ENCODE data around the gene DDHD1. TPM values are rescaled to one million over a fixed set of nuclear protein-coding genes. Genes with fewer than 3 reads are reported as not detected.

Gene DDHD1
- total RNA-seq, 2 donors from 2014 or later = 9.2 to 9.8 TPM

- ATAC-seq (no peak), DNase-seq (no peak)
- intact Hi-C loops (cut with DNase I) = no loop called here
These were observed 136.6 kb downstream of the DDHD1 start for GRCh38 chr14:53016491-53016890.

- ATAC-seq (peak; percentile 93 to 97), DNase-seq (peak; percentile 83)
- intact Hi-C loops (cut with DNase I) = no loop called here
These were observed 142.1 kb downstream of the DDHD1 start for GRCh38 chr14:53011053-53011462.

- peak; percentile 5 to 7 for ATAC-seq
- intact Hi-C loops (cut with DNase I) = no loop called here
- DNase-seq = no peak
These were observed 142.7 kb downstream of the DDHD1 start for GRCh38 chr14:53010193-53011040.

- DNase-seq (no peak), ATAC-seq (no peak)
- intact Hi-C loops (cut with DNase I) = no loop called here
These were observed 146.1 kb downstream of the DDHD1 start for GRCh38 chr14:53006931-53007562.

GRCh38 chr14:53004976-53005375, 148.1 kb downstream of the DDHD1 start:
- intact Hi-C loops (cut with DNase I) = no loop called here
- DNase-seq = no peak
- peak in 1 of 2 donors; percentile 36 for ATAC-seq

GRCh38 chr14:53003776-53004175, 149.3 kb downstream of the DDHD1 start:
- intact Hi-C loops (cut with DNase I) = no loop called here
- DNase-seq (no peak), ATAC-seq (no peak)

GRCh38 chr14:53002576-53002975, 150.5 kb downstream of the DDHD1 start:
- DNase-seq = no peak
- ATAC-seq = no peak
- intact Hi-C loops (cut with DNase I) = no loop called here

GRCh38 chr14:53001787-53002378, 151.2 kb downstream of the DDHD1 start:
- ATAC-seq (peak in 1 of 2 donors; percentile 37), DNase-seq (no peak)
- intact Hi-C loops (cut with DNase I) = no loop called here

GRCh38 chr14:52998376-52999015, 154.6 kb downstream of the DDHD1 start:
- intact Hi-C loops (cut with DNase I) = loop anchor here in 1 of 2 donors (2.0 kb wide), 1 partner anchor 40 kb away; no protein-coding TSS in a partner anchor
- peak in 1 of 2 donors; percentile 60 for ATAC-seq
- DNase-seq = no peak

GRCh38 chr14:52996493-52996892, 156.6 kb downstream of the DDHD1 start:
- intact Hi-C loops (cut with DNase I) = no loop called here
- DNase-seq (no peak), ATAC-seq (no peak)

- intact Hi-C loops (cut with DNase I) = no loop called here
- no peak for ATAC-seq
- DNase-seq = no peak
These were observed 157.1 kb downstream of the DDHD1 start for GRCh38 chr14:52995998-52996397.

GRCh38 chr14:52992236-52992870, 160.8 kb downstream of the DDHD1 start:
- intact Hi-C loops (cut with DNase I) = no loop called here
- DNase-seq (no peak), ATAC-seq (no peak)

GRCh38 chr14:52988139-52988538, 165.0 kb downstream of the DDHD1 start:
- intact Hi-C loops (cut with DNase I) = no loop called here
- ATAC-seq = no peak
- no peak for DNase-seq

GRCh38 chr14:52987514-52987913, 165.6 kb downstream of the DDHD1 start:
- intact Hi-C loops (cut with DNase I) = no loop called here
- ATAC-seq (no peak), DNase-seq (no peak)

- intact Hi-C loops (cut with DNase I) = no loop called here
- no peak for DNase-seq
- no peak for ATAC-seq
These were observed 166.1 kb downstream of the DDHD1 start for GRCh38 chr14:52987042-52987441.

Measured in left cardiac atrium (tissue), 4 donors.